Smooth muscle cell (in vitro differentiated cells): Measurements from ENCODE around the gene HSPH1. TPM values are rescaled to one million over a fixed set of nuclear protein-coding genes. Genes with fewer than 3 reads are reported as not detected.

Experiments
- DNase-seq: peaks from one replicate; lab custom pipeline; 2025; ENCODE audit not compliant: unreplicated experiment; lab: John Stamatoyannopoulos, UW
- H2AFZ ChIP-seq: fragments of 200-600 bp; sonication (generic); 2 replicates; pipeline ENCODE4 v1.6.0; 2016; ENCODE audit warnings: antibody characterized with exemption, low read depth, mild to moderate bottlenecking
- H3F3A ChIP-seq: fragments of 200-600 bp; sonication (generic); 2 replicates; pipeline ENCODE4 v1.6.0; 2017; ENCODE audit warnings: antibody characterized with exemption, low read depth
- H3K27ac ChIP-seq: fragments of 200-600 bp; sonication (generic); 2 replicates; pipeline ENCODE4 v1.5.1; 2016; ENCODE audit warnings: low read depth, mild to moderate bottlenecking
- H3K27me3 ChIP-seq: fragments of 200-600 bp; sonication (generic); 2 replicates; pipeline ENCODE4 v1.6.1; 2016; ENCODE audit warnings: low read depth, mild to moderate bottlenecking
- H3K36me3 ChIP-seq: fragments of 200-600 bp; sonication (generic); 2 replicates; pipeline ENCODE4 v1.5.1; 2016; ENCODE audit warnings: low read depth
- H3K4me1 ChIP-seq: fragments of 200-600 bp; sonication (generic); 2 replicates; pipeline ENCODE4 v1.5.1; 2016; ENCODE audit warnings: low read depth
- H3K4me2 ChIP-seq: fragments of 200-600 bp; sonication (generic); 2 replicates; pipeline ENCODE4 v1.6.0; 2016; ENCODE audit warnings: mild to moderate bottlenecking
- H3K4me3 ChIP-seq: fragments of 200-600 bp; sonication (generic); 2 replicates; pipeline ENCODE4 v1.5.1; 2016; ENCODE audit warnings: mild to moderate bottlenecking
- H3K79me2 ChIP-seq: fragments of 200-600 bp; sonication (generic); 2 replicates; pipeline ENCODE4 v1.6.0; 2016; ENCODE audit warnings: low read depth, mild to moderate bottlenecking
- H3K9ac ChIP-seq: fragments of 200-600 bp; sonication (generic); 2 replicates; pipeline ENCODE4 v1.6.0; 2016; ENCODE audit warnings: low read depth
- H3K9me3 ChIP-seq: fragments of 200-600 bp; sonication (generic); replicated peaks from 2 replicates; pipeline ENCODE4 v1.5.1; 2016; ENCODE audit warnings: low read depth
- H4K20me1 ChIP-seq: fragments of 200-600 bp; sonication (generic); 2 replicates; pipeline ENCODE4 v1.6.0; 2016; ENCODE audit warnings: low read depth
- WGBS: methylation state at CpG from one replicate; pipeline ENCODE4 v1.1.7; 2016; ENCODE audit warnings: low lambda C conversion rate; 5-methylcytosine and 5-hydroxymethylcytosine counted together
- polyA plus RNA-seq: library from polyadenylated mRNA; unstranded; fragments of >200 nt; fragmentation: Nextera tagmentation; extraction: Ambion mirVana; gene quantifications from 2 replicates; pipeline ENCODE4 v1.2.1, GENCODE V29; 2016
- total RNA-seq: library from RNA; depleted of rRNA; stranded (reverse); fragments of >200 nt; gene quantifications from 2 replicates; pipeline ENCODE4 v1.2.3, GENCODE V29; 2014
- TF ChIP-seq, protein P1 (sequence below): fragments of 200-600 bp; sonication (generic); IDR thresholded peaks from 2 replicates; pipeline ENCODE4 v1.5.1; 2017; ENCODE audit warnings: borderline replicate concordance, mild to moderate bottlenecking, antibody characterized with exemption; ENCODE audit not compliant: insufficient read depth, poor library complexity, severe bottlenecking

The HSPH1 gene
- total and polyA plus RNA-seq, 2 experiments from 2014 or later = 39.2 to 81.4 TPM

DNA sequence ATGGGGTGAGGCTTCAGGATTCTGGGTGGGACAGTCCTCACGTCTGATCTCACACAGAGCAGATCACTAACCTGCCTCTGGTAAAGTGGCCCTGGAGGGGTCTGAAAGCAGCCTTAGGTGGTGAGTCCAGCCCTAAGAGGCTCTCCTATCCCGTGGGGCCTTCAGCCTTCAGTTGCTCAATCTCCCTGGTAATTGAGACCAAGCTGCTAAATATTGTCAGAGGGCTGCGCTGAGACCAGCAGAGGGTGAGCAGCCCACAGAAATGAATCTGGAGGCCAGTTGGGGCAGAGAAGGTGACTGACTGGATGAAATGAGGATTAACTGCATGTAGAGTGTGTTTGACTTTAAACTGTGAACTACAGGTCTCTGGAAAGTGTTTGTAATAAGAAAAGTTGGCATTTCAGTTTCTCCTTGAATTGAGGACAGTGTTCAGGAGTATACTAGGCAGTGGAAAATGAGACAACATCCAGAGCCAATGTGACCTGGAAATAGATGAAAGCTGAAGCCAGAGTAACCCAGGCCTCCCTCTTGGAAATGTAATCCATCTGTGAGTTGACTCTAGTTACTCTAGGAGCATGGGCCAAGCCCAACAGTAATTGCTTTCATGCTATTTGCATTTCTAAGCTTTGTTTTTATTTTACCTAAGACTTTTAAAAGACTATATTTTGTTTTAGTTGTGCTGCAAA, 14.3 kb upstream of the HSPH1 start:
- Histone ChIP-seq H3K4me2 (no peak overlapping the region), H3K9ac (no peak overlapping the region), H2AFZ (no peak overlapping the region), H3K27ac (no peak overlapping the region), H3K36me3 (no peaks in the 10 kb centered on the region), H3K4me1 (no peaks in the 10 kb centered on the region), H3K79me2 (no peaks in the 10 kb centered on the region), H3K4me3 (no peak overlapping the region), H3K9me3 (no peaks in the 10 kb centered on the region), H4K20me1 (no peaks in the 10 kb centered on the region), H3K27me3 (no peaks in the 10 kb centered on the region), H3F3A (no peaks in the 10 kb centered on the region)
- DNase-seq = no peak
- TF ChIP-seq, protein P1, sequence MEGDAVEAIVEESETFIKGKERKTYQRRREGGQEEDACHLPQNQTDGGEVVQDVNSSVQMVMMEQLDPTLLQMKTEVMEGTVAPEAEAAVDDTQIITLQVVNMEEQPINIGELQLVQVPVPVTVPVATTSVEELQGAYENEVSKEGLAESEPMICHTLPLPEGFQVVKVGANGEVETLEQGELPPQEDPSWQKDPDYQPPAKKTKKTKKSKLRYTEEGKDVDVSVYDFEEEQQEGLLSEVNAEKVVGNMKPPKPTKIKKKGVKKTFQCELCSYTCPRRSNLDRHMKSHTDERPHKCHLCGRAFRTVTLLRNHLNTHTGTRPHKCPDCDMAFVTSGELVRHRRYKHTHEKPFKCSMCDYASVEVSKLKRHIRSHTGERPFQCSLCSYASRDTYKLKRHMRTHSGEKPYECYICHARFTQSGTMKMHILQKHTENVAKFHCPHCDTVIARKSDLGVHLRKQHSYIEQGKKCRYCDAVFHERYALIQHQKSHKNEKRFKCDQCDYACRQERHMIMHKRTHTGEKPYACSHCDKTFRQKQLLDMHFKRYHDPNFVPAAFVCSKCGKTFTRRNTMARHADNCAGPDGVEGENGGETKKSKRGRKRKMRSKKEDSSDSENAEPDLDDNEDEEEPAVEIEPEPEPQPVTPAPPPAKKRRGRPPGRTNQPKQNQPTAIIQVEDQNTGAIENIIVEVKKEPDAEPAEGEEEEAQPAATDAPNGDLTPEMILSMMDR = no peak
- 90% methylated on average over 3 of the region's 3 CpGs for WGBS

DNA sequence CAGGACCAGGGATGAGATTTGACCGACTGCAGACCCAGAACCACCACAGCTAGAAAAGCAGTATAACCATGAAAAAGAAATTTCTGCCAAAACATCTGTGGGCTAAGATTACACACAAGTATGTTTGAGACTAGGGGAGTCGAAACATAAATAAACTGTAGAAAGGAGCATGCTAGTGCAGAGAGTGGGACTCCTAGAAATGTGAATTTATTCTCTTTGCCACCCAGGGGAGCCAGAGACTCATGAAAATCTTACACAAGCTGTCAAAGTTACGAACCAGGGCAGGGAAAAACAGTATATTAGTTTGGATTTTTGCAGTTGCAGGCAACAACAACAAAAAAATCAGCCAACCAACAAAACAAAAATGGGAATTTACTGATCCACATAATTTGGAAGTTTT, 12.3 kb upstream of the HSPH1 start:
- Histone ChIP-seq H2AFZ (no peak overlapping the region), H3K27ac (no peak overlapping the region), H3F3A (no peaks in the 10 kb centered on the region), H3K9ac (no peak overlapping the region), H3K9me3 (no peaks in the 10 kb centered on the region), H3K36me3 (no peaks in the 10 kb centered on the region), H3K4me2 (no peak overlapping the region), H3K79me2 (no peaks in the 10 kb centered on the region), H3K27me3 (no peaks in the 10 kb centered on the region), H3K4me1 (no peaks in the 10 kb centered on the region), H3K4me3 (no peak overlapping the region), H4K20me1 (no peaks in the 10 kb centered on the region)
- 89% methylated on average over 3 of the region's 3 CpGs for WGBS
- no peak for DNase-seq
- TF ChIP-seq, protein P1 = no peak

DNA sequence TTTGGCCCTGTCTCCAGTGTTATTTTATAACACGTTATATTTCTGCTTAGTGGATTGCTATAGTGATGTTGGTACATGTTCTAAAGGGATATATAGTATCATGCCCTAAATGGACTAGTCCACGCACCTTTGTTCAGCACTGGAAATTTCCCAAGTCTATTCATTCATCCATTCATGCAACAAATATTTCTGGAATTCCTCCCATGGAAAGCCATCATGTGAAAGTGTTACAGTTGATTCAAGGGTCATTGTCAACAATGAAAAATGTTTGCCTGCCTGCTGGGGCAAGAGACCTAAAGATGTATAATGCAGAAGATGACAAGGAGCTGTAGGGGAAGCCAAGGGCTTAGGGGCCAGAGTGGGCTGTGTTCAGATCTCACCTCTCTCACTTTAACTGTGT, 10.8 kb upstream of the HSPH1 start:
- Histone ChIP-seq H3K4me2 (no peak overlapping the region), H3K4me1 (no peaks in the 10 kb centered on the region), H3K9me3 (no peaks in the 10 kb centered on the region), H3K4me3 (no peak overlapping the region), H3F3A (no peaks in the 10 kb centered on the region), H4K20me1 (no peaks in the 10 kb centered on the region), H3K27ac (no peak overlapping the region), H3K27me3 (no peaks in the 10 kb centered on the region), H2AFZ (no peak overlapping the region), H3K79me2 (no peaks in the 10 kb centered on the region), H3K36me3 (no peaks in the 10 kb centered on the region), H3K9ac (no peak overlapping the region)
- DNase-seq = no peak
- 63% methylated on average over 2 of the region's 2 CpGs for WGBS
- TF ChIP-seq, protein P1 = no peak

DNA sequence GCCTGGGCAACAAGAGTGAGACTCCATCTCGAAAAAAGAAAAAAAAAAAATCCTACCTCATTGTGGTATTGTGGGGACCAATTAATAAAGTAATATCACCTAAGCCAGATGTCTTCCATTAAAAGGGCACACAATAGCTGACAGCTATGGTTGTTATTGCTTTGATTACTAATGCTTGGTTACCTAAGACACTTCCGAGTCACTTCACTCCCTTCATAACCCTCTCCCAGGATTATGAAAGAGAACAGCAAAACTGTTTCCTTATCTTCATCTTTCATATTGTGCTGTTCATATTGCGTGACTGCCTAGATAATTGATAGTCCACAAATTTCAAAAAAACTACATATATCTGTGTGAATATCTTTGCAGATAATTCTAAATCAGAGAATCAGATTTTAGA, 10.3 kb upstream of the HSPH1 start:
- Histone ChIP-seq H2AFZ (no peak overlapping the region), H3K4me2 (no peak overlapping the region), H3K4me1 (no peaks in the 10 kb centered on the region), H3K4me3 (no peak overlapping the region), H3K27ac (no peak overlapping the region), H3K36me3 (no peaks in the 10 kb centered on the region), H3K9ac (no peak overlapping the region), H3F3A (no peaks in the 10 kb centered on the region), H3K9me3 (no peaks in the 10 kb centered on the region), H4K20me1 (no peaks in the 10 kb centered on the region), H3K79me2 (no peaks in the 10 kb centered on the region), H3K27me3 (no peaks in the 10 kb centered on the region)
- no peak for DNase-seq
- TF ChIP-seq, protein P1 = no peak
- 88% methylated on average over 3 of the region's 3 CpGs for WGBS
